Ishikawa (cell line): Measurements from ENCODE around the gene ABCE1.

Experiments used
- CEBPB ChIP-seq: IDR thresholded peaks from 2 replicates; pipeline ENCODE4 v1.6.1; 2012
- EGR1 ChIP-seq: IDR thresholded peaks from 2 replicates; pipeline ENCODE4 v1.6.1; 2012
- EP300 ChIP-seq: IDR thresholded peaks from 2 replicates; pipeline ENCODE4 v1.6.1; 2012; ENCODE audit warnings: borderline replicate concordance
- NFIC ChIP-seq: IDR thresholded peaks from 2 replicates; pipeline ENCODE4 v1.6.1; 2012
- RAD21 ChIP-seq: IDR thresholded peaks from 2 replicates; pipeline ENCODE4 v1.6.1; 2012; ENCODE audit warnings: low read depth
- TAF1 ChIP-seq: IDR thresholded peaks from 2 replicates; pipeline ENCODE4 v1.6.1; 2012; ENCODE audit warnings: low read depth, mild to moderate bottlenecking
- TEAD4 ChIP-seq: IDR thresholded peaks from 2 replicates; pipeline ENCODE4 v1.6.1; 2012
- YY1 ChIP-seq: IDR thresholded peaks from 2 replicates; pipeline ENCODE4 v1.6.1; 2012; ENCODE audit warnings: low read depth
- ZBTB7A ChIP-seq: IDR thresholded peaks from 2 replicates; pipeline ENCODE4 v1.6.1; 2012; ENCODE audit warnings: low read depth
- TF ChIP-seq, protein P1 (sequence below): IDR thresholded peaks from 2 replicates; pipeline ENCODE4 v1.6.1; 2012

DNA sequence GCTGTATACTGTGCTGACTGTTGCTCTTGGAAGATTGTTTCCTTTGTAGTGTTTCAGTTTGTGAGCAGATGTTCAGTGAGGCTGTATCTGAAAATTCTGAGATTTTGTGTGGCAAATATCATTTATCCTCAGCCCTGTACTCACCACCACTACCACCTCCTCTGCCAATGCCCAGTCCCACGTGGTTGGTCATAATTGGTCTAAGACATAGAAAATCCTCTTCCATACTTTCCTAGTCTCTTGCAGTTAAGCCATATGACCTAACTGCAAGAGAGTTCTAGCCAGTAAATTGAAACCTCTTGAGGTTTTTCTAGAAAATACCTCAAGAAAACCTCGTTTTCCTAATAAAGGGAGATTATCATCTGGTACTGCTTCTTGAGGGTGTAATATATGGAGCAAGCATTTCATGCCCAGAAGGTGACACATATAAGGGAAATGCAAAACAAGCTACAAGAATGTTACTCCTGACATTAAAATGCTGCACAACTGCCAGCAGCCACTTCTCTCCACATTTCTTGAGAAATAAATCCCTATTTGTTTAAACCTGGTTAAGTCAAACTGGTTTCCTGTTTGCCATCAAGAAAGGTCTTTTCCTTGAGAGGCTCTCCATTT is 32.8 kb downstream of the ABCE1 start:
- no peak for TF ChIP-seq CEBPB
- TF ChIP-seq EP300 = no peak
- no peak for TF ChIP-seq TAF1
- TF ChIP-seq RAD21 = no peak
- no peak for TF ChIP-seq NFIC
- no peak for TF ChIP-seq TEAD4
- no peak for TF ChIP-seq ZBTB7A
- TF ChIP-seq, protein P1, sequence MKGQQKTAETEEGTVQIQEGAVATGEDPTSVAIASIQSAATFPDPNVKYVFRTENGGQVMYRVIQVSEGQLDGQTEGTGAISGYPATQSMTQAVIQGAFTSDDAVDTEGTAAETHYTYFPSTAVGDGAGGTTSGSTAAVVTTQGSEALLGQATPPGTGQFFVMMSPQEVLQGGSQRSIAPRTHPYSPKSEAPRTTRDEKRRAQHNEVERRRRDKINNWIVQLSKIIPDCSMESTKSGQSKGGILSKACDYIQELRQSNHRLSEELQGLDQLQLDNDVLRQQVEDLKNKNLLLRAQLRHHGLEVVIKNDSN = no peak
- no peak for TF ChIP-seq YY1
- TF ChIP-seq EGR1 = no peak
